CD8-positive, alpha-beta memory T cell (primary cell): ENCODE results near the gene FOXA1. TPM values are rescaled to one million over a fixed set of nuclear protein-coding genes. Genes with fewer than 3 reads are reported as not detected.

Source experiments
- CTCF ChIA-PET: fragments of 350-600 bp; sonication (Branson Sonifier 250); formaldehyde crosslinking; loops from one replicate; lab custom pipeline; 2021; ENCODE audit warnings: antibody characterized with exemption; lab: Charles Lee
- POLR2A ChIA-PET: fragments of 350-600 bp; sonication (Branson Sonifier 250); formaldehyde crosslinking; loops from one replicate; lab custom pipeline; 2021; ENCODE audit warnings: antibody characterized with exemption; lab: Charles Lee
- DNase-seq, 5 donors: peaks; one replicate each; pipeline versions ENCODE4 v3.0.0 to v3.0.0-alpha.2; 2020 to 2022; ENCODE audit warnings: mixed read lengths in 1 of 5
- H3K27ac ChIP-seq: one replicate; pipeline ENCODE4 v1.7.0; 2013; ENCODE audit warnings: low read depth, mild to moderate bottlenecking, low read length, moderate library complexity
- H3K27me3 ChIP-seq: 2 replicates; pipeline ENCODE4 v1.7.0; 2013; ENCODE audit warnings: low read length, mild to moderate bottlenecking; ENCODE audit not compliant: insufficient read depth, poor library complexity, severe bottlenecking
- H3K36me3 ChIP-seq: 2 replicates; pipeline ENCODE4 v1.7.0; 2013; ENCODE audit warnings: mild to moderate bottlenecking, low read length, moderate library complexity; ENCODE audit not compliant: insufficient read depth
- H3K4me1 ChIP-seq: 2 replicates; pipeline ENCODE4 v1.7.0; 2013; ENCODE audit warnings: mild to moderate bottlenecking, low read length, moderate library complexity; ENCODE audit not compliant: insufficient read depth
- H3K4me3 ChIP-seq: 2 replicates; pipeline ENCODE4 v1.7.0; 2013; ENCODE audit warnings: mild to moderate bottlenecking, low read length
- H3K9me3 ChIP-seq: 2 replicates; pipeline ENCODE4 v1.7.0; 2013; ENCODE audit warnings: mild to moderate bottlenecking, low read length
- H3K27ac Mint-ChIP-seq, 8 donors: one replicate each; pipeline ENCODE4 v1.8.0; 2020 to 2021; ENCODE audit warnings: mixed read lengths in 8 of 8, mild to moderate bottlenecking in 6 of 8, inconsistent platforms in 3 of 8, moderate library complexity in 3 of 8
- H3K27me3 Mint-ChIP-seq, 2 donors: one replicate each; pipeline ENCODE4 v1.8.0; 2020 to 2021; ENCODE audit warnings: mixed read lengths in 2 of 2, mild to moderate bottlenecking in 1 of 2, moderate library complexity in 1 of 2
- H3K36me3 Mint-ChIP-seq, 3 donors: one replicate each; pipeline ENCODE4 v1.8.0; 2020 to 2021; ENCODE audit warnings: mixed read lengths in 3 of 3, inconsistent platforms in 1 of 3, mild to moderate bottlenecking in 1 of 3
- H3K4me1 Mint-ChIP-seq, 3 donors: one replicate each; pipeline ENCODE4 v1.8.0; 2020 to 2021; ENCODE audit warnings: mixed read lengths in 3 of 3, inconsistent platforms in 1 of 3, mild to moderate bottlenecking in 1 of 3
- H3K4me3 Mint-ChIP-seq, 7 donors: one replicate each; pipeline ENCODE4 v1.8.0; 2020 to 2021; ENCODE audit warnings: mixed read lengths in 7 of 7, mild to moderate bottlenecking in 6 of 7, moderate library complexity in 4 of 7, inconsistent platforms in 2 of 7
- H3K9me3 Mint-ChIP-seq, 5 donors: one replicate each; pipeline ENCODE4 v1.8.0; 2020 to 2022; ENCODE audit warnings: mixed read lengths in 5 of 5, mild to moderate bottlenecking in 3 of 5, moderate library complexity in 2 of 5, inconsistent platforms in 1 of 5
- polyA plus RNA-seq: library from polyadenylated mRNA; unstranded; fragments of 300-500 nt; fragmentation: Illumina TruSeq; gene quantifications from one replicate; pipeline ENCODE4 v1.2.3, GENCODE V29; 2021
- total RNA-seq, 2 experiments: library from RNA; stranded (reverse); gene quantifications; one replicate each; pipeline ENCODE4 v1.2.3, GENCODE V29; 2021

Gene FOXA1
- total and polyA plus RNA-seq, 3 experiments from 2014 or later, result 0.42 TPM; not detected in 2

DNA sequence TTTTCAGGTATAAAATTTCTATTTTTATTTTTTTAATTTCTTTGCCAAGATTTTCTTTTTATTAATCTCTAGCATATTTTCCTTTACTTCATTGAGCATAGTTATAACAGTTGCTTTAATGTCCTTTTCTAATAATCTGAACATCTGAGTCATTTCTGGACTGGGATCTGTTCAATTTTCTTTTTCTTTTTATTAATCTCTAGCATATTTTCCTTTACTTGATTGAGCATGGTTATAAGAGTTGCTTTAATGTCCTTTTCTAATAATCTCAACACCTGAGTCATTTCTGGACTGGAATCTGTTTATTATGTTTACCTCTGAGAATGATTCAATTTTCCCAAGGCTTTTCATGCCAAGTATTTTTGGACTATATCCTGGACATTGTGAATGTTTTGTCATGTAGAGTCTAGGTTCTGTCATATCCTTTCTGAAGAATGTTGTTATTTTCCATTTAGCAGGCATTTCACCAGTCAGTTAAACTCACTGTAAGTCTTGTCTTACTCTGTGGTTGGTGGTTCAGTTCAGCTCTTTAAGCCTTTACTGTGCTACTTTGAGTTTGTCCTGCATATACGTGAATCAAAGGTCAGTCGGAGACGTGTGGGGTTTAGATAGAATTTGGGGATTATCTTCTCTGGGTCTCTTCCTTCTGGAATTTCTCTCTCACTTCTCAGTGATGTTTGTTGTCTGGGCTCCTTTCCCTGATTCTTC, 20.7 kb upstream of the FOXA1 start:
- Histone ChIP-seq H3K27ac (no peak overlapping the region), H3K4me3 (no peak overlapping the region), H3K36me3 (no peaks in the 10 kb centered on the region), H3K4me1 (no peaks in the 10 kb centered on the region), H3K9me3 (peaks cover 6% of the 10 kb centered on the region), H3K27me3 (no peaks in the 10 kb centered on the region)
- no peak overlapping the region for H3K27ac Mint-ChIP-seq
- POLR2A ChIA-PET, result no interaction called here
- peaks cover 0 to 6% (median 1%) of the 10 kb centered on the region in 3 donors for H3K36me3 Mint-ChIP-seq
- H3K27me3 Mint-ChIP-seq, result peaks cover 5 to 10% of the 10 kb centered on the region in 2 donors
- CTCF ChIA-PET, result no interaction called here
- H3K9me3 Mint-ChIP-seq, result peaks cover 24 to 49% (median 42%) of the 10 kb centered on the region in 5 donors
- no peak overlapping the region for H3K4me3 Mint-ChIP-seq
- DNase-seq, result no peak
- H3K4me1 Mint-ChIP-seq, result no peaks in the 10 kb centered on the region

DNA sequence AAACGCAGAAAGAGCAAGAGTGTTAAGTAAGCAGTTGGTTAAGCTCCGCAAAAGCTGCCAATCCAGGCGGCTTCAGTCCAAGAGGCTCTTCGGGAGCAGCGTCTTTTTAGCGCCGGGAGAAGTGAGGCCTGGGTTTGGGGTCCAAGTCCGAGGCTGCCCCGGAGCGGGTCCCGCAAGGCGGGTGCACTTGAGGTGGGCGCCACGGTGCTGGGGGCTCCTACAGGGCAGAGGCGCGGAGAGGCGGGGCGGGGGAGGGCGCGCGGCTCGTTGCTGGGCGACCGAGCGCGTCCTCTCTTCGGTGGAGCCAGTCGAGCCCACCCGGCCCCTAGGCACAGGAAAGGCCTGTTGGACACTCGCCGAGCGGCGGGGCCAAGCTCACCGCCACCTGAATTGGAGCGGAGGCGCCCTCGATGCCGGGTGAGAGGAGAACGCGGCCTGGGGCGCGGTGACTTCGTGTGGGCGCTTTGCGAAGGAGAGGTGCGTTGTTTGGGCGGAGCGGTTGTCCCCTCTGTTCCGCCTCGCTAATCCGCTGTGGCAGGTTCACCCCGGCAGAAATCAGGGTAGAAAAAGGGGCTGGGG, 16.0 kb upstream of the FOXA1 start:
- Mint-ChIP-seq H3K27me3 (peaks cover 7 to 14% of the 10 kb centered on the region in 2 donors), H3K27ac (no peak overlapping the region), H3K4me1 (no peaks in the 10 kb centered on the region), H3K36me3 (peaks cover 0 to 3% (median 1%) of the 10 kb centered on the region in 3 donors), H3K4me3 (no peak overlapping the region), H3K9me3 (peaks cover 22 to 36% (median 30%) of the 10 kb centered on the region in 5 donors)
- POLR2A ChIA-PET, result no interaction called here
- Histone ChIP-seq H3K27me3 (no peaks in the 10 kb centered on the region), H3K27ac (no peak overlapping the region), H3K9me3 (peaks cover 5% of the 10 kb centered on the region), H3K4me3 (no peak overlapping the region), H3K36me3 (no peaks in the 10 kb centered on the region), H3K4me1 (no peaks in the 10 kb centered on the region)
- CTCF ChIA-PET, result no interaction called here
- no peak for DNase-seq

GRCh38 chr14:37608649-37609048, 13.6 kb upstream of the FOXA1 start:
- no peaks in the 10 kb centered on the region for H3K36me3 Mint-ChIP-seq

GRCh38 chr14:37606678-37607077, 11.6 kb upstream of the FOXA1 start:
- Histone ChIP-seq H3K36me3 (no peaks in the 10 kb centered on the region), H3K9me3 (no peaks in the 10 kb centered on the region), H3K4me3 (no peak overlapping the region), H3K4me1 (no peaks in the 10 kb centered on the region), H3K27me3 (peaks cover 4% of the 10 kb centered on the region), H3K27ac (no peak overlapping the region)
- no peaks in the 10 kb centered on the region for H3K4me1 Mint-ChIP-seq
- H3K27me3 Mint-ChIP-seq, result peaks cover 14 to 18% of the 10 kb centered on the region in 2 donors
- no peak for DNase-seq
- H3K4me3 Mint-ChIP-seq, result no peak overlapping the region
- H3K9me3 Mint-ChIP-seq, result peaks cover 2 to 18% (median 11%) of the 10 kb centered on the region in 5 donors
- H3K27ac Mint-ChIP-seq, result no peak overlapping the region
- H3K36me3 Mint-ChIP-seq, result no peaks in the 10 kb centered on the region
- ChIA-PET CTCF (no interaction called here), POLR2A (no interaction called here)

More at GRCh38 chr14:37608649-37609048, 13.6 kb upstream of the FOXA1 start:
- no peaks in the 10 kb centered on the region for H3K4me1 ChIP-seq
- no peak overlapping the region for H3K27ac ChIP-seq
- no peak for DNase-seq
- H3K4me3 ChIP-seq, result no peak overlapping the region
- H3K27me3 ChIP-seq, result no peaks in the 10 kb centered on the region
- Mint-ChIP-seq H3K4me1 (no peaks in the 10 kb centered on the region), H3K4me3 (no peak overlapping the region), H3K9me3 (peaks cover 12 to 22% (median 18%) of the 10 kb centered on the region in 5 donors), H3K27ac (no peak overlapping the region), H3K27me3 (peaks cover 13 to 14% of the 10 kb centered on the region in 2 donors)
- ChIA-PET CTCF (no interaction called here), POLR2A (no interaction called here)
- H3K9me3 ChIP-seq, result no peaks in the 10 kb centered on the region
- no peaks in the 10 kb centered on the region for H3K36me3 ChIP-seq

DNA sequence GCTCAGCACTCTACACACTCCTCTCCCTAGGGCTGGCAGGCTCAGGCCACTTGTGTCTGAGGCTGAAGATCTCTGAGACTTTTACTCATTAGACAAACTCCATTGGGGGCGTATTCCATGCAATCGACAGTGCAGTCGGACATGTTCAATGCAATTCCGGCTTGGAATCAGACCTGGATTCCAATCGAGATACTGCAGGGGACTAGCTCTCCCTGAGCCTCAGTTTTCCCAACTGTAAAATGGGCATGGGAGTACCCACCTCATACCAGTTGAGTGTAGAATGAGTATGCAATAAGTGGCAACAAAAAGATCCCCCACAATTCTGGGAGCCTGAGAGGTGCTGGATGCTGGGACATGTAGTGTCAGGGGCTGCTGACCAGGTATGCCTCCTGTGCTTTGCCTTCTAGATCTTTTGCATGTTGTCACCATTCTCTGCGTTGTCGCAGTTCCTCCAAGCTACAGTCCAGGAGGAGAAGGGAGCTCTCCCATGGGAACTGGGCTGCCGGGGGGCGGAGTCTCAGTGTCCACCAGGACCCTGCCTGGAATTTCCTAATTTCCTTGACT, 8.7 kb upstream of the FOXA1 start:
- H3K4me1 Mint-ChIP-seq, result peaks cover 4 to 6% (median 5%) of the 10 kb centered on the region in 3 donors
- H3K36me3 Mint-ChIP-seq, result no peaks in the 10 kb centered on the region
- no peaks in the 10 kb centered on the region for H3K36me3 ChIP-seq
- H3K4me3 Mint-ChIP-seq, result no peak overlapping the region
- H3K9me3 Mint-ChIP-seq, result peaks cover 0 to 21% (median 16%) of the 10 kb centered on the region in 5 donors
- no peak overlapping the region for H3K27ac Mint-ChIP-seq
- H3K4me1 ChIP-seq, result peaks cover 3% of the 10 kb centered on the region
- ChIA-PET POLR2A (no interaction called here), CTCF (no interaction called here)
- H3K27me3 ChIP-seq, result peaks cover 25% of the 10 kb centered on the region
- H3K27ac ChIP-seq, result no peak overlapping the region
- no peaks in the 10 kb centered on the region for H3K9me3 ChIP-seq
- peaks cover 32 to 37% of the 10 kb centered on the region in 2 donors for H3K27me3 Mint-ChIP-seq
- DNase-seq, result no peak
- H3K4me3 ChIP-seq, result no peak overlapping the region

DNA sequence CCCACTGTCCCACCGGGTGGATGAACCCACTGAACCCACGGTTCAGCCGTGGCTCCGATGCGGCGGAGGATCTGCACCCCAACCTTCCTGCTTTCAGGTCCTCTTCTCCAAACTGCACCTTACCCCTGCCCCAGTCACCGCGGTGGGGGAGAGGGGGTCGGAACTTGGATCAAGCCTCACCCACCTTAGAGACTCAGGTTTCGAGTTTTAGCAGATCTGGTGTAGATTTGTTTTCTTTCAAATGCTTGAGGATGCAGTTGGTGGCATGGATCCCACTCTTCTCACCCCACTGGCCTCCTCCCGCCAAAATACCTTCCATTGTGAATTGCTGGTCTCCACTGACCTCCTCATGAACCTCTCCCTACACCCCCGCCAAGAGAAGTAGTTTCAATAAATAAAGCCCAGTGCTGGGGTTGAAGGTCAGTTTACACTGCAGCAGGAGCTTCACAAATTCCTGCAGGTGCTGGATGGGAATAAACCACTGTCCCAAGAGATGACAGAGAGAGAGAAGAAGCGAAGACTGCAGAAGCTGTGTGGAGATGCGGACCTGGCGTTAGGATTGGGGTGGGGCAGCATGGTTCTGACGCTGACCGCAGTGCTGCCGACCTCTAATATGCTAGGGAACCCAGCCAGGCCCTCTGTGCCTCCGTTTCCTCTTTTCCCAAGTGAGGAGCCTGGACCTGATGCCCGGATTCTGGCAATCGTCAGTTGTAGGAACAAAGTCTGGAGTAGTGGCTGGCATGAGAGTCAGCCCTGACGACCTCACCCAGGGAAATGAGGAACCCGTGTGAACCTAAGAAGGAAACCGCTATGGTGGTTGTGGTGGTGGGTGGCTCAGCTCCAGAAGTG, 7.8 kb upstream of the FOXA1 start:
- no peak for DNase-seq
- ChIA-PET CTCF (no interaction called here), POLR2A (no interaction called here)
- no peaks in the 10 kb centered on the region for H3K36me3 ChIP-seq
- H3K4me1 ChIP-seq, result peaks cover 3% of the 10 kb centered on the region
- no peaks in the 10 kb centered on the region for H3K36me3 Mint-ChIP-seq
- peaks cover 4 to 7% (median 7%) of the 10 kb centered on the region in 3 donors for H3K4me1 Mint-ChIP-seq
- peaks cover 33% of the 10 kb centered on the region for H3K27me3 ChIP-seq
- H3K4me3 ChIP-seq, result no peak overlapping the region
- H3K27ac ChIP-seq, result no peak overlapping the region
- H3K27me3 Mint-ChIP-seq, result peaks cover 35 to 42% of the 10 kb centered on the region in 2 donors
- H3K9me3 ChIP-seq, result no peaks in the 10 kb centered on the region
- no peak overlapping the region for H3K4me3 Mint-ChIP-seq
- H3K27ac Mint-ChIP-seq, result no peak overlapping the region
- peaks cover 0 to 22% (median 17%) of the 10 kb centered on the region in 5 donors for H3K9me3 Mint-ChIP-seq

DNA sequence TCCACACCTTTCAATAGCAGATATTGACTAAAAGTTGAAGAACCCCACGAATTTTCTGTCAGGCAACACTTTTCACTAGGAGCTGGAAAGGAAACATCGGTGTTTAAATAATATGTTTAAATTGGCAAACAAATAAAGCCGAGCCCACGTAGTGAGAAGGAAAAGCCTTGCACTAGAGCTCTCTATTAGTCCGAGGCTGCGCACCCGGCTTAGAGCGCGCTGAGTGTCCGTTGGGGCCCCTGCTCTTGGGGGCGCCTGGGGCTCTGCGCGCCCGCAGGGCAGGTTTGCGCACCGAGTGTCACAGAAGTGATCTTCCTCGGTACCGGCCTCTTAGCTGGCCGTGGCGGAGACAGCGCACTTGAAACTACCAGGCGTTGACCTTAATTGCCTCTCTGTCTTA, 6.8 kb upstream of the FOXA1 start:
- Histone ChIP-seq H3K4me3 (no peak overlapping the region), H3K27me3 (peaks cover 40% of the 10 kb centered on the region), H3K36me3 (no peaks in the 10 kb centered on the region), H3K4me1 (peaks cover 3% of the 10 kb centered on the region), H3K9me3 (no peaks in the 10 kb centered on the region), H3K27ac (no peak overlapping the region)
- Mint-ChIP-seq H3K27me3 (peaks cover 44 to 51% of the 10 kb centered on the region in 2 donors), H3K4me3 (no peak overlapping the region), H3K9me3 (peaks cover 0 to 24% (median 17%) of the 10 kb centered on the region in 5 donors), H3K4me1 (peaks cover 4 to 11% (median 10%) of the 10 kb centered on the region in 3 donors), H3K36me3 (no peaks in the 10 kb centered on the region), H3K27ac (no peak overlapping the region)
- POLR2A ChIA-PET, result no interaction called here
- no peak for DNase-seq
- CTCF ChIA-PET, result no interaction called here
